HG02938 (cell line): ENCODE results near the gene TMEM170B.

ENCODE experiments used
- ATAC-seq: cut with Tn5 transposase; IDR thresholded peaks from one replicate; pipeline ENCODE4 v1.9.1; 2021; ENCODE audit warnings: mild to moderate bottlenecking, moderate library complexity; ENCODE audit not compliant: unreplicated experiment

The TMEM170B gene

GRCh38 chr6:11613858-11614257 is 76.3 kb downstream of the TMEM170B start:
- no peak for ATAC-seq

GRCh38 chr6:11614534-11615213 is 77.1 kb downstream of the TMEM170B start:
- ATAC-seq: no peak

GRCh38 chr6:11615214-11615602 is 77.7 kb downstream of the TMEM170B start:
- no peak for ATAC-seq

- ATAC-seq: no peak
Observed at GRCh38 chr6:11616200-11616611, 78.7 kb downstream of the TMEM170B start.

GRCh38 chr6:11618533-11618932 is 81.0 kb downstream of the TMEM170B start:
- no peak for ATAC-seq

GRCh38 chr6:11621119-11621518 is 83.6 kb downstream of the TMEM170B start:
- ATAC-seq: no peak

GRCh38 chr6:11622156-11622555 is 84.6 kb downstream of the TMEM170B start:
- no peak for ATAC-seq

GRCh38 chr6:11623272-11623671 is 85.7 kb downstream of the TMEM170B start:
- ATAC-seq: no peak

- ATAC-seq: no peak
Observed at GRCh38 chr6:11625302-11625701, 87.8 kb downstream of the TMEM170B start.

- ATAC-seq: no peak
Observed at GRCh38 chr6:11626356-11626755, 88.8 kb downstream of the TMEM170B start.

GRCh38 chr6:11628562-11628961 is 91.0 kb downstream of the TMEM170B start:
- no peak for ATAC-seq

GRCh38 chr6:11631008-11631407 is 93.5 kb downstream of the TMEM170B start:
- ATAC-seq: no peak

- no peak for ATAC-seq
Observed at GRCh38 chr6:11631539-11631938, 94.0 kb downstream of the TMEM170B start.

- ATAC-seq: no peak
Observed at GRCh38 chr6:11632231-11632630, 94.7 kb downstream of the TMEM170B start.

GRCh38 chr6:11632795-11633511 is 95.4 kb downstream of the TMEM170B start:
- ATAC-seq: no peak
